Stimulated activated CD4-positive, alpha-beta T cell treated with anti-CD3 and anti-CD28 coated beads, Interleukin-12 subunit alpha, Interleukin-12 subunit beta, amount 100 ng/mL, for 48 hours (primary cell): ENCODE results near the gene MAN1C1.
"Not testable (repeated sequence)": the region's sequence is repeated elsewhere in the genome, so short reads cannot be mapped to it uniquely, and the experiment has no call there.

Experiments used
- DNase-seq, 3 donors: peaks; one replicate each; pipeline ENCODE4 v3.0.0-alpha.2; 2020; ENCODE audit warnings: low read depth in 2 of 3, low spot score in 1 of 3

The MAN1C1 gene

DNA sequence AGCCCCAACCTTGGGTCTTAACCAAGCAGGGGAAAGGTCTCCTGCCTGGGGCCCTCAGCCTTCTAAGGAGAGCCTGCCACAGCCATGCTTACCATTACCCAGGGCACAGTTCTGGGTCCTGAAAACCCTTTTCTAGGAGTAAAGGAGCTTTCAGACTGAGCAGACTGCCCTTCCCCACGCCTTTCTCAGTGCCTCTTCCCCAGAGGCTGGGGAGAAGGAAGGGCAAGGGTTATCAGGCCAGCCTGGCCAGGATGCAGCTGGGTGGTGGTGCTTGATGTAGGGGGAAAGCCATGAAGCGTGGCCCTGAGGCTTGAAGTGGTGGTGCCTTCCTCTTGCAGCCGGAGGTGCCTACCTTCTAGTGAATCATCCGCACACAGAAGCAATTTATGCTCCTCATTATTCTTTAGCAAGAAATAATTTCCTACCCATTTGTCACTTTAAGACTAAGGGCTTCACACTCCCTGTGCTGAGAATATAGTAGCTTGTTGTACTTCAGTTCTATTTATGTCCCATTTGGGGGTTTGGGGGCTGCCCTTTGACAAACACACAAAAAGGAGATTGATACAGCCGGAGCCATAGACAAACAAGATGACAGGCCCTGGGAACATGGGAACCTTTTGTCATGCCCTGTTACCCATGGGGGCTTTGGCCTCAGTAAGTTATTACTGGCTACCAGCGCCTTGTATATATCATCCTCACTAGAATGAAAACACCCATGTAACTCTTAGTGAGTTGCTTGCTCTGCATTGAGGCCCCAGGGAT, 40.7 kb downstream of the MAN1C1 start:
- no peak for DNase-seq

DNA sequence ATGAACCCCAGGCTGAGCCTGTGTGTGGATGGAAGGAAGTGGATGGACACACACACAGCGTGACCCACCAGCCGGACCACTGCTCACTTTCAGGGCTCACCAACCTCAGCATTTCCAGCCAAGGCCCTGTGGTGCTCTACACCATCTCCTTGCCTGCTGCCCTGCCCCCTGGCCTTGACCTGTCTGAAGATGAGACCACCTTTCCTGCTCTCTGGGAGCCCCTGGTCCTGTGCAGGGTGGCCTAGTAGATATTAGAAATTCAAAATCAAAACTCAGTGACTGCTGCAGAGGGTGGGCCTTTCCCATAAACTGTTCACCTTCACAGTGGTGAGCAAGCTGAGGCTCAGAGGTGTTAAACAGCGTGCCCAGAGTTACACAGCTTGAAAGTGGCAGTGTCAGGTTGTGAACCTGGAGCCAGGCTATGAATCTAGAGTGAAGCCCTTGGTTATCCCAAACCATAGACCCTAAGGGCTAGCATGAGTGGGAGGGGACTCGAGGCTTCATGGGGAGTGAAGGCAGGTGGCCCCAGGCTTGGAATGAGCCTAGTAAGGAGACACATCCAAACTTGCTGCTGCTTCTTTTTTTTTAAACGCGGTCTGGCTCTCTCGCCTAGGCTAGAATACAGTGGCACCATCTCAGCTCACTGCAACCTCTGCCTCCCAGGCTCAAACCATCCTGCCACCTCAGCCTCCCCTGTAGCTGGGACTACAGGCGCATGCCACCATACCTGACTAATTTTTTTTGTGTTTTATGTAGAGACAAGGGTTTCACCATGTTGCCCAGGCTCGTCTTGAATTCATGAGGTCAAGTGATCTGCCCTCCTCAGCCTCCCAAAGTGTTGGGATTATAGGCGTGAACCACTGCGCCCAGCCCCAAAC, 41.5 kb downstream of the MAN1C1 start:
- no peak for DNase-seq

GRCh38 chr1:25658791-25659431, 42.3 kb downstream of the MAN1C1 start:
- no peak for DNase-seq

DNA sequence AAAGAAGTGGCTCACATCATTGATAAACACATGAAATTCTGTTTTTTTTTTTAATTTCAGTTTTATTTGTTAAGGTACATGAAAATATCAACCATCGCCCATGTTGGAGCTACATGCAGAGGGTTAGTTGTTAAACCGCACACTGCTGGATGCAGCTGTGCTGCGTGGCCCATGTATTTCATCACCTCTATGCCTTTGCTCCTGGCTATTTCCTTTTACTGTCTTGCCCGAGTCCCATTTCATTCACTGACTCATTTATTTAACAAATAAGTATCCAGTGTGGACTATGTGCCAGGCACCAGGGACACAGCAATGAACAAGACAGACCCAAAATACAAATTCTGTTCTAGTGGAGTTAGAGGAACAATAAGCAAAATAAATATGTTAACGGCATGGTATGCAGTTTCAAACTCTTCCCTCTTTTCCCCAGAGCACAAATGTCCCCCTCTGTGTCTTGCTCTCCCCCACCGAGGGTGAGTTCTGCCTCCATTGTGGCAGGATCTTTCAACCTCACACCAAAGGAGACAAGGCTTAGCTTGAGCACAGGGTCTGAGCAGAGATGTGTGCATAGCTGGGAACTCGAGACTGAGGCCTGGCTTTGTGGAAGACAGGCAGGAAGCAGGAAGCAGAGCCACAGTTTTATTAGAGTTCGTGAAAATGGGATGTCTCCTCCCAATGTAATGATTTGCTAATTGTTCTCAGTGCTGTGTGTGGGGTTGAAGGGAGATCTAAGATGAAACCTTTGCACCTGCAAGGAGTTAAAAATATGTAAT, 44.6 kb downstream of the MAN1C1 start:
- no peak for DNase-seq

- no peak for DNase-seq
Measured at GRCh38 chr1:25662061-25662460, 45.5 kb downstream of the MAN1C1 start.

GRCh38 chr1:25662959-25663358, 46.4 kb downstream of the MAN1C1 start:
- not testable (repeated sequence) for DNase-seq

- DNase-seq: no peak
Measured at GRCh38 chr1:25664357-25665199, 48.0 kb downstream of the MAN1C1 start.

DNA sequence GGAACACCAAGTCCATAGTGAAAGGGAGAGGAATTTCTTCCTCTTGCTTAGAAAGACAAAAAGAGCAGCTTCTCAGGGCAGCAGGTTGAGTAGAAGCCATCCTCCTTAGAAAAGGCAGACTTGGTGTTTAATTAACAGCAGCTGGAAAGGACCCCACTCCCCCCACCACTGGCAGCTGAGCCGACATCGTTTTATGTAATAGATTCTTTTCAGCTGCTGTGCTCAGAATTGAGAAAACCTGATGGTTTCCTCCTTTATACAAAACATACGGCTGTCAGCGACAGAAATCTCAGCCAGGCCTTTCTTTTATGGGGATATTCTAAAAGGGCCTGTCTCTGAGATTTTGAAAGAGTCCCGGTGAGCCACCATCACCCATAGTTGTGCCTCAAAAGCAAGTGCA, 49.9 kb downstream of the MAN1C1 start:
- DNase-seq: no peak

- no peak for DNase-seq
Measured at GRCh38 chr1:25668931-25669573, 52.5 kb downstream of the MAN1C1 start.

DNA sequence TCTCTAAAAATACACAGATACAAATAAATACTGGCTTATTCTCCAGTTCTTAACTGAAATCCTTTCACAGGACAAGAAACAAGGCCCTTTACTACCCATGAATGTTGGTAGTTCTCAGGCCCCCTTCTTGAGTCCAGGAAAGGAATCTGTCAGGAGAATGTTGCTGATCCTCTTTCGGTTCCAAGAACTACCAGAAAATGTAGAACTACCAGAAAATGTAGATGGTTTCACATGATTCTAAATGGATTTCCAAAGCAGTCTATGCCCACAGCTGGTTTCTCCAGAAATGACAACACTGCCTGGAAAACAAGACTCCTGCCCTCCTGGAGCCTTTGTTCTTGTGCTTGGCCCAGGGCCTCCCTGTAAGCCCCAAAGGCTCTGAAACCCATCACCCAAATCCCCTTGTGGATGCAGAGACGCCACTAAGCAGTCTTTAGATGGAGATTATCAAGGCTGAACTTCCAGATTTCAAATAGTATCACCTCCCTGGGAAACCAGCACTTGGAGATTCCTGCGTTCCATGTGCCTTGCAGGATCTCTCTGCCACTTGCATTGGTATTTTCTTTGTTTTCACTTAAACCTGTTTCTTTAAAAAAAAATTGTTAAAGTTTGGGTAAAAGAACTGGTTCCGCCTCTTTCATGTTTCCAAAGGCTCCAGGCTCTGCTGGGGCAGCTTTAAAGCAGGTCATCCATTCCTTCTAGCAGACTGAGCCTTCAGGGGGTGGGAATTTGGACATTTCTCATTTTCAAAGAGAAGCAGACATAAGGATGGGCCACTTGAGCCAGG, 53.4 kb downstream of the MAN1C1 start:
- DNase-seq: no peak

DNA sequence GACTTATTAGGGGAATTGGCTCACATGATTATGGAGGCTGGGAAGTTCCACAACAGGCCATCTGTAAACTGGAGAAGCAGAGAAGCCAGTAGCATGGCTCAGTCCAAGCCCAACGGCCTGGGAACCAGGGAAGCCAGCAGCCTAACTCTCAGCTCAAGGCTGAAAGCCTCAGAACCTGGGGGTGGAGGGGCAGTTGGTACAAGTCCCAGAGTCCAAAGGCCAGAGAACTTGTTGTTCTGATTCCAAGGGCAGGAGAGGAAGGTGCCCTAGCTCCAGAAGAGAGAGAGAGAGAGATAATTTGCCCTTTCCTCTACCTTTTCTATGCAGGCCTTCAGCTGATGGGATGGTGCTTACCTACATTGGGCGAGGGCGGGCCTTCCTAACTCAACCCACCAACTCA, 55.3 kb downstream of the MAN1C1 start:
- DNase-seq: no peak

GRCh38 chr1:25672763-25673409, 56.3 kb downstream of the MAN1C1 start:
- DNase-seq: no peak

DNA sequence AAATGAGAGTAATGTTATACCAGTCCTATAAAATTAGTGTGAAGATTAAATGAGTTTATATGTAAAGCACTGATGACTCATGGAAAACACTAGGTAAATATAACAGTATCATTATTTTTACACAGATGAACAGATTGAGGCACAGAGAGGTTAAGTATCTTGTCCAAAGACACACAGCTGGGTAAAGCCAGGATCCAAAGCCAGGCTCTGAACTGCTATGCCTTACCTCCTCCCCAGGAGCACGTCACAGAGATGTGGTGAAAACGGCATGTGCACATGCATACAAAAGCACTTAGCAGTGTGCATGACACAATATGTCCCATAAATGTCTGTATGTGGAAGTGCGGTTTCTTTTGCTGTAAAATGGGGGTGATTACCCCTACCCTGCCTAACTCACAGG, 56.9 kb downstream of the MAN1C1 start:
- no peak for DNase-seq

DNA sequence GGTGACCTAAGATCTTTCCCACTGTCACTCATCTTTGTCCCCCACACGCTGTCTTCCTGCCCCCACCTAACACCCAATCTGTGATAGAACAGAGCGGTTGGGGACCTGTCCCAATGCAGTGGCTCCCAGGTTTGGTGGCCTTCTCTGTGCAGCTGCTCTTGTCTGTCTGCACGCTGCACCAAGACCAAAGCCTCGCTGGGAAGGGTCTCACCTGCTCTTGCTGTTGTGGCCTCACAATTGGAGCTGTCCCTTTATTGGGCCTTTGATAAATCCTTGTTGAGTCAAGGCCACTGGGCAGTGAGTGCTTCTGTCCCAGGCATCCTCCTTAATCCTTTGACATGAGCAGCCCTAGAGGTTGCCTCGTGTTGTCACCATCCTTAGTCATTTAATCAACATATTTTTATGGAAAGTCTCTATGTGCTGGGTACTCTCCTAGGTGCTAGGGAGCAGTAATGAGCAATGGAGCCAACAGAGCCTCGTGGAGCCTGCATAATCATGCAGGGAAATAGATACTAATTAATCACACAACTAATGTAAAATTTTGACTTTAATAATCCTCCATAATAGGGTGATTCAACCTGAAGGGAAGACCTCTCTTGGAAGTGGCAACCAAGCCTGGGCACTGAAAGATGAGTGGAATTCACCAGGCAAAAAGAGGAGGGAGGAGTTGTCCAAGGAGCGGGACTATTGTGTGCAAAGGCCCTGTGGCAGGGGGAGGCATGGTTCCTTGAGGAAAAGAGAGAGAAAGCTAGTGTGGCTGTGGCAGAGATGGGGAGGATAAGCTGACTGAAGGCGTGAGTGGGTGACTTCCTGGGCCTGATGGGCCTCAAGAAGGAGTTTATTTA, 57.6 kb downstream of the MAN1C1 start:
- no peak for DNase-seq

DNA sequence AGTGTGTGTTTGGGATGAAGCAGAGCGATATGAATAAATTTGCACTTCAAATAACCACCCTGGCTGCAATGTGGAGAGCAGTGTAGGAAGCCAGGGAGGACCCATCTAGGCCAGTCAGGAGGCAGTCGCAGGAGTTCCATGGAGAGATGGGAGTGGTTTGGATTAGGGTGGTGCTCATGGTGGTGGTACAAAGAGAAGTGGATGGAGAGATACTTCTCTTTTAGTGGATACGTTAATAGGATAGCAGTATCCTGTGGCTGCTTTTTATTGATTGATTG, 58.2 kb downstream of the MAN1C1 start:
- no peak for DNase-seq

GRCh38 chr1:25675729-25676476, 59.3 kb downstream of the MAN1C1 start:
- DNase-seq: peak; percentile 75 to 81 (median 76)

GRCh38 chr1:25676488-25676887, 59.9 kb downstream of the MAN1C1 start:
- no peak for DNase-seq
